HG03571 (cell line): ENCODE data around the gene HMCN1.

ENCODE experiments used
- ATAC-seq: cut with Tn5 transposase; IDR thresholded peaks from one replicate; pipeline ENCODE4 v1.9.1; 2021; ENCODE audit not compliant: unreplicated experiment

Gene HMCN1

GRCh38 chr1:185957441-185958363 is 223.5 kb downstream of the HMCN1 start:
- ATAC-seq, result no peak

GRCh38 chr1:185960422-185961321 is 226.5 kb downstream of the HMCN1 start:
- ATAC-seq, result no peak

GRCh38 chr1:185961664-185962063 is 227.5 kb downstream of the HMCN1 start:
- ATAC-seq, result no peak

- no peak for ATAC-seq
Measured at GRCh38 chr1:185964946-185965345, 230.8 kb downstream of the HMCN1 start.

GRCh38 chr1:185965870-185966269 is 231.7 kb downstream of the HMCN1 start:
- no peak for ATAC-seq

- ATAC-seq, result no peak
Measured at GRCh38 chr1:185966471-185966870, 232.3 kb downstream of the HMCN1 start.

GRCh38 chr1:185969028-185969427 is 234.8 kb downstream of the HMCN1 start:
- no peak for ATAC-seq

GRCh38 chr1:185969524-185969991 is 235.4 kb downstream of the HMCN1 start:
- no peak for ATAC-seq

- ATAC-seq, result no peak
Measured at GRCh38 chr1:185971688-185972087, 237.5 kb downstream of the HMCN1 start.

- no peak for ATAC-seq
Measured at GRCh38 chr1:185972096-185972850, 238.1 kb downstream of the HMCN1 start.

GRCh38 chr1:185973645-185974044 is 239.5 kb downstream of the HMCN1 start:
- no peak for ATAC-seq

GRCh38 chr1:185974367-185975170 is 240.4 kb downstream of the HMCN1 start:
- ATAC-seq, result no peak

GRCh38 chr1:185980891-185981290 is 246.7 kb downstream of the HMCN1 start:
- ATAC-seq, result no peak

GRCh38 chr1:185984113-185984836 is 250.1 kb downstream of the HMCN1 start:
- ATAC-seq, result no peak

- ATAC-seq, result no peak
Measured at GRCh38 chr1:185987611-185988321, 253.6 kb downstream of the HMCN1 start.

- ATAC-seq, result no peak
Measured at GRCh38 chr1:185990565-185990964, 256.4 kb downstream of the HMCN1 start.

- no peak for ATAC-seq
Measured at GRCh38 chr1:185991266-185991665, 257.1 kb downstream of the HMCN1 start.

GRCh38 chr1:185996211-185996610 is 262.0 kb downstream of the HMCN1 start:
- no peak for ATAC-seq

- ATAC-seq, result no peak
Measured at GRCh38 chr1:185998391-185998790, 264.2 kb downstream of the HMCN1 start.
